Stimulated activated CD4-positive, alpha-beta T cell treated with anti-CD3 and anti-CD28 coated beads, TNF-alpha, amount 100 ng/mL, for 24 hours (primary cell): ENCODE data around the gene HDGFL2.

Experiments used
- DNase-seq, 3 experiments: peaks; one replicate each; pipeline ENCODE4 v3.0.0-alpha.2; 2020; ENCODE audit warnings: low read depth in 3 of 3

Gene HDGFL2

DNA sequence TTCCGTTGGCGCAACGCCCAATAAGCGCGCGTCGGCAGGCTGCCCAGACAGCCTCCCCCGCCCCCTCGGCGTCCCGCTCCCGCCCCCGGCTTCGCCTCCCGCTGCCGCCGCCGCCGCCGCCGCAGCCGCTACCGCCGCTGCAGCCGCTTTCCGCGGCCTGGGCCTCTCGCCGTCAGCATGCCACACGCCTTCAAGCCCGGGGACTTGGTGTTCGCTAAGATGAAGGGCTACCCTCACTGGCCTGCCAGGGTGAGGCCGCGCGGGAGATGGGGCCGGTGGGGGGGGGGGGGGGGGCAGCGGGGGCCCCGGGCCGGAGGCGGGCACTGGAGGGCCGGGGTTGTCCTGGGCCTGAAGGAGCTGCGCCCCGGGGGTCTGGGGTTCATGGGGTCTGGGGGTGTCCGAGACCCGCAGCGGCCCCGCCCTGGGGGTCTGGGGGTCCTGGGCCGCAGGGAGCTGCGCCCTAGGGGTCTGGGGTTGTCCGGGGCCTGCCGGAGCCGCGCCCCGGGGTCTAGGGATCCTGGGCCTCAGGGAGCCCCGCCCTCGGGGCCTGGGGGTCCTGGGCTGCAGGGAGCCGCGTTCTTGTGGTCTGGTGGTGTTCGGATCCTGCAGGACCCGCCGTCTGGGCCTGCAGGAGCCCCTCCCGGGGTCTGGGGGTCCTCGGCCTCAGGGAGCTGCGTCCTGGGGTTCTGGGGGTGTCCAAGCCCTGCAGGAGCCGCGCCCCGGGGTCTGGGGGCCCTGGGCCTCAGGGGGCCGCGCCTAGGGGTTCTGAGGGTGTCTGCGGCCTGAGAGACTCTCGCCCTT, at the start of gene HDGFL2:
TSS of gene HDGFL2 (plus strand) at position 124 of the 801 bp plus-strand sequence. CDS start at position 178, 54 bp downstream.
- DNase-seq, result no peak

GRCh38 chr19:4423416-4424126, 48.5 kb upstream of the HDGFL2 start:
- no peak for DNase-seq

DNA sequence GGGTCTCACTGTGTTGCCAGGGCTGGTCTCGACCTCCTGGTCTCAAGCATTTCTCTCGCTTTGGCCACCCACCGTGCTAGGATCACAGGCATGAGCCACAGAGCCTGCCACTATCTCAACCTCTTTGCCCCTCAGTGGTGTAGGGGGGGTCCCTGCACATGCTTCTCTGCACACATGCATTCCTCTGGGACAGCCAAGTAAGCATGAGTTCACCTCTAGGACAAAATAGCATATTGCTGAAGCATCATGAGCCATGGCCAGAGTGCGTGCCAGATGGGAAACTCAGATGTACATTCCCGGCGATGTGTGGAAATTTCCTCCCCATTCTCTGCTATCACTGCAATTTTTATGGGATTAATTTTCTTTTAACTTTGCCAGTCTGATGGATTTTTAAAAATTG, 46.6 kb upstream of the HDGFL2 start:
- DNase-seq, result no peak

GRCh38 chr19:4428326-4428975, 43.6 kb upstream of the HDGFL2 start:
- no peak for DNase-seq

DNA sequence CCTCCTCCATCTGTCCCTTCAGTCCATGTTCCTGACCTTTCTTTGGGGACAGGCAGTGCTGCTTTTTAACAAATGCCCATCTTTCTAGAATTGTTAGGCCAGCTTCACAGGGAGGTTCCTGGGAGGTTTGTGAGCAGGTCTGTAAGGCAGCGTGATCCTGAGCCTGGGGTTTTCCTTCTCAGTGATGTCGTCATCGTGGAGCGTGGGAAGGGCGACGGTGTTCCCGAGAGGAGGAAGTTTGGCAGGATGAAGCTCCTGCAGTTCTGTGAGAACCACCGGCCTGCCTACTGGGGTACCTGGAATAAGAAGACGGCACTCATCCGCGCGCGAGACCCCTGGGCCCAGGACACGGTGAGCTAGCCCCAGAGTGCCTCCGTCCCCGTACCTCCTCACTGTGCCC, 42.8 kb upstream of the HDGFL2 start:
- DNase-seq, result no peak

- DNase-seq, result no peak
Measured at GRCh38 chr19:4429771-4430171, 42.3 kb upstream of the HDGFL2 start.

DNA sequence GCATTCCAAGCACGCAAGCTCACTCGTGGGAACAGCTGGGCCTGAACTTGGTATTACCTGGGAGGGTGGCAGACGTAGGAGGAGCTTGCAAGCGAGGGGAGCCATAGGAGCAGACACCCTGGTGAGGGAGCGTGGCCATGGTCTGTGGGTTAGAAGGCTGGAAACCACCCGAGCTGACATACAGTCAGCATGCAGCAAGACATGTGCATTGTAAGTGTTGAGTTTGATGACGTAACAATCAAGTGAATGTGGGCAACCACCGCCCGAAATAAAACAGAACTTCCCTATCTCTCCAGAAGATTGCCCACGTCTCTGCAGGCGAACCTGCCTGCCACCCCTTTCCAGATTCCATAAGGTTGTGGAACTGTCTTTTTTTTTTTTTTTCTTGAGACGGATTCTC, 41.3 kb upstream of the HDGFL2 start:
- no peak for DNase-seq

DNA sequence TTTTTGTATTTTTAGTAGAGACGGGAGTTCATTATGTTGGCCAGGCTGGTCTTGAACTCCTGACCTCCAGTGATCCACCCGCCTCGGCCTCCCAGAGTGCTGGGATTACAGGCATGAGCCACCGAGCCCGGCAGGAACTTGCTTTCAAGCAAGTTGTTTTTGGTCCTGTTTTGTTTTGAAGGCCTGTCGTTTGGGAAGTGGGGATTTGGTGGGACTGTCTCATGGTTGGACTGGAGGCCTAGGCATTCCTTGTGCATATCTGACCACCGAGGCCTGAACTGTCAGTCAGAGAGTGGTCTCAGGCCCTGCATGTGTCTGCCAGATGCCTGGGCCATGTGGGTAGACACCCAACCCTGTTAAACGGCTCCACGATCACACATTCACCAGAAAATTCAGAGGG, 40.8 kb upstream of the HDGFL2 start:
- no peak for DNase-seq

GRCh38 chr19:4431808-4432674, 40.1 kb upstream of the HDGFL2 start:
- no peak for DNase-seq

GRCh38 chr19:4432918-4433506, 39.1 kb upstream of the HDGFL2 start:
- DNase-seq, result no peak

GRCh38 chr19:4434391-4434790, 37.7 kb upstream of the HDGFL2 start:
- DNase-seq, result no peak

GRCh38 chr19:4436231-4436630, 35.9 kb upstream of the HDGFL2 start:
- no peak for DNase-seq

DNA sequence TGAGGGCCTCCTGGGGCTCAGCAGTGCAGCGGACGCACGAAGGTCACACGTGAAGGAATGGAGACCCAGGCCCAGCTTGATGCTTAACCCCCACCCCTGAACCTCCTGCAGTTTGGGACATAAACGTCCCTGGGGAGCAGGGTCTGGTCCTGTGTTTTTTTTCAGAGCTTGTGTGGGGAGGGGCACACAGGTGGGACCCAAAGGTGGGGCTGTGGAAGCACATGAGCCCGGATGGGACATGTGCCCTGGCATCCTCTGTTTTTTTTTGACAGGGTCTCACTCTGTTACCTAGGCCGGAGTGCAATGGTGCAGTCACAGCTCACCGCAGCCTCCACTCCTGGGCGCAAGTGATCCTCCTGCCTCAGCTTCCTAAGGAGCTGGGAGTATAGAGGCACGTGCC, 35.0 kb upstream of the HDGFL2 start:
- no peak for DNase-seq

- DNase-seq, result no peak
Measured at GRCh38 chr19:4439243-4439642, 32.9 kb upstream of the HDGFL2 start.

DNA sequence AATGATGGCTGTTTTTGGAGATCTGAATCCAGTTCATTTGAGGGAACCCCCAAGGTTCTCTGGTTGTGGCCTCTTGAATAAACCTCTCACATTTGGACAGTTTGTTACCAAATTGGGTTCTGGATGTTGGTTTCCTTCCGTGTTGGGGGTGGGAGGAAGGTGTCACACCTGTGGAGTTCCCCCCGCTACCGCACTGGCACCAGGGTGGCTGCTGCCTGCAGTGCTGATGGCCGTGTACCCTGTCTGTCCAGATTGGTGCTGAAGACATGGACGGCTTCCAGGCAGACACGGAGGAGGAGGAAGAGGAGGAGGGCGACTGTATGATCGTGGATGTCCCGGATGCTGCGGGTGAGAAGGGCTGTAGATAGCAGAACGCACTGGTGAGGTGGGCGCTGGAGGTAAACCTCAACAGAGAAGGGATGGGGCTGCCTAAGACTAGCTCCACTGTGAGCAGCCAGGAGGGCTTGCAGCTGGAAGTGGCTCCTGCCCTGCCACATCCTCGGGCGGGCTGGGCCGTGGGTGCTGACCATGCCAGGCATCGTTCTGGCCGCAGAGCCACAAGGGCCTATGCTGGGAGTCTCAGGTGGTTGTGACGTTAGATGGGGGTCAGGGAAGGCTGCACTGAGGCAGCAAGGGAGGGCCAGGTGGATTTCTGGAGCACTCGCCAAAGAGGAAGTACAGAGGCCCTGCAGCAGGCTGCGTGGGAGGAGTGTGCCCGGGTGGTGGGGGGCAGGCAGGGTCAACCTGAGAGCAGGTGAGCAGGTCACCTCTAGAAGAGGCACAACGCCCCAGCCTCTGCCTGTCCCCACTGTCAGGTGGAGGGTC, 29.9 kb upstream of the HDGFL2 start:
- no peak for DNase-seq

DNA sequence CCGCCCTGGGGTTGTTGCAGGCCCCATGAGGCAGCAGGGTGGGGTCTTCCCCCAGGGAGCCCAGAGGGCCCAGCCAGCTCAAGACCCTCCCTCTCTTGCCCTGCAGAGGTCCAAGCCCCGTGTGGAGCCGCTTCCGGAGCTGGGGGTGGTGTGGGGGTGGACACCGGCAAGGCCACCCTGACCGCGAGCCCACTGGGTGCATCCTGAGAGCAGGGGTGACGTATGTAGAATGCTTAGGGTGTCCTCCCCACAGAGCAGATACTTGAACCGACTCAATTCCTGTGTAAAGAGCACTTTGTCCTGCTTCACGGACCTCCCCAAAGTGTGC, 29.3 kb upstream of the HDGFL2 start:
- DNase-seq, result no peak

- no peak for DNase-seq
Measured at GRCh38 chr19:4443188-4443587, 28.9 kb upstream of the HDGFL2 start.

DNA sequence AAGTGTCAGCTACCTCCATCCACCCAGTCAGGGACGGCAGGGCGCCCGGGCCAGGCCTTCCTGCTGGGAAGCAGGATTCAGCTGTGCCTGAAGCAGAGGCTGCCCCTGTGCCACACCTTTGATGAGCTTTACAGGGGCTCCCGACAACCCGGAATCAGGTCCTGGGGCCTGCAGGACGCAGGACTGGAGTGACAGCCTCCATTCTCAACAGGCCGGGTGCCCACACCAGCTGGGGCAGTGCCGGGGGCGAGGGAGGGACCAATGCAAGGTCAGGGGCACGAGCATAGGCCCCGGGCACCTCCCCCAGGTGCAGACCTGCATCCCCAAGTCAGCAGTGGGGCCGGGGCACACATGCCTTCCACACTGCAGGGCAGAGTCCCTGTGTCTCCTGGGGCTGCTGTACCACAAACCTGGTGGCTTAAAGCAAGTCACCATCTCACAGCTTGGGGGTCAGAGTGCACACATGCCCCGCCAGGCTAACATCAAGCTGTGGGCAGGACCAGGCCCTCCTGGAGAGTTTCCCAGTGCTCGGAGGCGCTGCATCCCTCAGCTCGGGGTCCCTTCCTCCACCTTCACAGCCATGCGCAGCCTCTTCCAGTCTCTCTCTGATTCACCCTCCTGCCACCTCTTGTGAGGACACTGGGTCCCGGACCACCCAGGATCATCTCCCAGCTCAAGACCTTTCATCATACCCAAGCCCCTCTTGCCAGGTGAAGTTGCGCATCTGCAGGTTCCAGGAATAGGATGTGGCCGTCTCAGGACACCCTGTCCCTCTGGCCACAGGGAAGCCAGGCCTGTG, 27.9 kb upstream of the HDGFL2 start:
- DNase-seq, result no peak

DNA sequence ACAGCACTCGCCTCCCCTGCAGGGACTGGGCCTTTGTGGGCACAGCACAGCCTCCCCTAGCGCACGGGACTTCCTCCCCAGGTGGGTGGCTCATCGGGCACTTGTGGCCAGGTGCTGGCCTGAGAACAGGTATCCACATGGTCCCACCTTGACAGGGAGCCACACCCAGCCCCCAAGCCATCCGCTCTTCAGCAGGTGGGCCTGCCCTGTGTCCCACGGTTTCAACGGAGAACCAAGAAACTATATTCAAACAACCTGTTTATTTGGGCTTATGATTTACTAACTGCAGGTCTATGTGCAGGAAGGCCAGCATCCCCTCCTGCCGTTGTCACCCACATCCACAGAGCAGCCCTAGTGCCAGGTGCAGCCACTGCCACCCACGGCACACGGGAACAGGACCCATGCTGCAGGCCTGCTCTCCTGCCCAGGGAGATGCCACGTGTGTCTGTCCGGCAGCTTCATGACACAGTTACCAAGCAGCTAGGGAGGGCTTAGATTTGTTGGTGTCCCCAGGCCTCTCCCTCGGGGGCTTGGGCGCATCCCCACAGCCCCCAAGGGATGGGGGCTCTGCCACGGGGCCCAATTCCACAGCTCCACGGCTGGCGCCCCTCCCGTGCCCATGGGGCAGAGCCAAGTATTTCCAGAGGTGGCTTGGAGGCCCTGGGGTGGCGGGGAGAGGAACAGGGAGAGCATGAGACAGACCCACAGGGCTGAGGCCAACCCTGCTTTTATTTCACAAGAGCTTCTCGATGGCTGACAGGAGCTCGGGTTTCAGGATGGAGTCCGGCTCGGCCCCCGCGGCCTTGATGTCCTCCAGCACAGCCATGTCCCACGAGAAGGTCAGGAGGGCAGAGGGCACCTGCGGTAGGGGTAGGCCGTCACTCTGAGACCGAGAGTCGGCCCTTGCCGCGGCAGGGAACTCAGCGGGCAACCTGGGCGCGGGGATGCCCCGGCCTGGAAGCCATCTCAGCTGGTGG, 27.0 kb upstream of the HDGFL2 start:
- no peak for DNase-seq
